HCT116 (cell line): ENCODE results near the gene PPAT. TPM values are rescaled to one million over a fixed set of nuclear protein-coding genes. Genes with fewer than 3 reads are reported as not detected.

ENCODE experiments used
- ATAC-seq: fragments of 200-7000 bp; cut with Tn5 transposase; 2 replicates; pipeline ENCODE4 v1.9.1; 2020; ENCODE audit warnings: mild to moderate bottlenecking, moderate library complexity
- BruUV-seq: library from RNA; stranded (reverse); fragments of 400-500 nt; replicated peaks from 2 replicates; lab custom pipeline; 2021; lab: Mats Ljungman, UMichigan
- CTCF ChIA-PET: fragments of 300-600 bp; sonication (Branson Sonifier 250); formaldehyde crosslinking; loops from one replicate; lab custom pipeline; 2021; ENCODE audit warnings: antibody characterized with exemption; lab: Charles Lee
- POLR2A ChIA-PET: fragments of 300-600, 350-600 bp; sonication (Branson Sonifier 250); formaldehyde crosslinking; loops from one replicate; lab custom pipeline; 2021; ENCODE audit warnings: antibody characterized with exemption; lab: Charles Lee
- RAD21 ChIA-PET, 2 experiments: fragments of 300-600 bp; sonication (Branson Sonifier 250); formaldehyde crosslinking; loops; one replicate each; lab custom pipeline; 2023; ENCODE audit warnings: low total read pairs in 2 of 2; ENCODE audit not compliant: uncharacterized antibody in 2 of 2, unreplicated experiment in 2 of 2, low non-redundant PET in 1 of 2; lab: Charles Lee
- DNase-seq: peaks from one replicate; pipeline ENCODE4 v3.0.0-alpha.2; 2010; ENCODE audit warnings: low read depth, low spot score
- H2AFZ ChIP-seq: fragments of 200-600 bp; shearing (Covaris generic), sonication (generic); 2 replicates; pipeline ENCODE4 v1.6.1; 2017; ENCODE audit warnings: low read depth, mixed run types, mixed read lengths, antibody characterized with exemption, low read length; ENCODE audit not compliant: poor library complexity, severe bottlenecking
- H3K27ac ChIP-seq: 2 replicates; pipeline ENCODE4 v1.5.1; 2012; ENCODE audit warnings: low read depth, low read length
- H3K27me3 ChIP-seq: fragments of 200-600 bp; sonication (generic); 2 replicates; pipeline ENCODE4 v1.6.1; 2016; ENCODE audit warnings: mixed run types, low read length, mixed read lengths; ENCODE audit not compliant: insufficient read depth
- H3K36me3 ChIP-seq, 2 experiments: fragments of 200-500 bp in 1 of 2; fragments of 200-600 bp in 1 of 2; sonication (Bioruptor generic) in 1 of 2; sonication (generic) in 1 of 2; 2 replicates each; pipeline versions ENCODE4 v1.5.1 to v1.6.1; 2014 to 2016; ENCODE audit warnings: low read length in 2 of 2, inconsistent platforms in 1 of 2, mixed read lengths in 1 of 2, mixed run types in 1 of 2; ENCODE audit not compliant: insufficient read depth in 2 of 2, control insufficient read depth in 1 of 2
- H3K4me1 ChIP-seq, 2 experiments: fragments of 200-600 bp in 1 of 2; sonication (generic) in 1 of 2; 2 replicates each; pipeline versions ENCODE4 v1.5.1 to v1.6.1; 2012 to 2017; ENCODE audit warnings: low read length in 2 of 2, inconsistent platforms in 1 of 2, mild to moderate bottlenecking in 1 of 2, mixed read lengths in 1 of 2, mixed run types in 1 of 2, moderate library complexity in 1 of 2; ENCODE audit not compliant: insufficient read depth in 2 of 2, control insufficient read depth in 1 of 2
- H3K4me2 ChIP-seq: fragments of 200-600 bp; sonication (generic); 2 replicates; pipeline ENCODE4 v1.6.1; 2017; ENCODE audit warnings: mixed run types, low read length, mixed read lengths
- H3K4me3 ChIP-seq, 2 experiments: fragments of 200-600 bp in 1 of 2; sonication (generic) in 1 of 2; replicated peaks in 1 of 2; 2 replicates each; pipeline ENCODE4 v1.5.1; 2011 to 2016; ENCODE audit warnings: low read length in 2 of 2, control low read depth in 1 of 2, low read depth in 1 of 2, mild to moderate bottlenecking in 1 of 2, mixed read lengths in 1 of 2, mixed run types in 1 of 2
- H3K79me2 ChIP-seq: fragments of 200-600 bp; sonication (generic); 2 replicates; pipeline ENCODE4 v1.6.1; 2017; ENCODE audit warnings: mild to moderate bottlenecking, mixed run types, low read length, moderate library complexity, mixed read lengths; ENCODE audit not compliant: insufficient read depth
- H3K9ac ChIP-seq: fragments of 200-600 bp; sonication (generic); 2 replicates; pipeline ENCODE4 v1.6.1; 2016; ENCODE audit warnings: low read length, mixed read lengths
- H3K9me2 ChIP-seq: fragments of 200-600 bp; sonication (generic), shearing (Covaris generic); 2 replicates; pipeline ENCODE4 v1.6.1; 2017; ENCODE audit warnings: mixed run types, mild to moderate bottlenecking, moderate library complexity; ENCODE audit not compliant: insufficient read depth
- H3K9me3 ChIP-seq, 2 experiments: fragments of 200-500 bp in 1 of 2; fragments of 200-600 bp in 1 of 2; sonication (Bioruptor generic) in 1 of 2; sonication (generic) in 1 of 2; 2 replicates each; pipeline ENCODE4 v1.6.1; 2014 to 2017; ENCODE audit warnings: low read length in 2 of 2, mixed read lengths in 2 of 2, inconsistent platforms in 1 of 2, low read depth in 1 of 2, mild to moderate bottlenecking in 1 of 2, mixed run types in 1 of 2, moderate library complexity in 1 of 2; ENCODE audit not compliant: control insufficient read depth in 1 of 2, insufficient read depth in 1 of 2
- H4K20me1 ChIP-seq: fragments of 200-600 bp; sonication (generic), shearing (Covaris generic); 2 replicates; pipeline ENCODE4 v1.6.1; 2017; ENCODE audit warnings: mixed run types, mild to moderate bottlenecking, moderate library complexity; ENCODE audit not compliant: insufficient read depth
- CBX3 ChIP-seq: IDR thresholded peaks from 2 replicates; pipeline ENCODE4 v1.6.1; 2012; ENCODE audit warnings: low read depth
- CEBPB ChIP-seq: IDR thresholded peaks from 2 replicates; pipeline ENCODE4 v1.6.1; 2012; ENCODE audit warnings: low read depth
- ELF1 ChIP-seq: IDR thresholded peaks from 2 replicates; pipeline ENCODE4 v1.6.1; 2012; ENCODE audit warnings: low read depth, borderline replicate concordance
- EZH2 ChIP-seq: fragments of 200-600 bp; sonication (generic); IDR thresholded peaks from 2 replicates; pipeline ENCODE4 v1.6.1; 2017; ENCODE audit warnings: antibody characterized with exemption, mixed run types
- EZH2phosphoT487 ChIP-seq: fragments of 200-600 bp; IDR thresholded peaks from 2 replicates; pipeline ENCODE4 v1.6.1; 2018; ENCODE audit warnings: antibody characterized with exemption, borderline replicate concordance
- POLR2A ChIP-seq: IDR thresholded peaks from 2 replicates; pipeline ENCODE4 v1.7.0; 2011; ENCODE audit warnings: borderline replicate concordance; ENCODE audit not compliant: insufficient read depth, insufficient read length; ENCODE audit errors: extremely low read depth
- POLR2AphosphoS5 ChIP-seq: IDR thresholded peaks from 2 replicates; pipeline ENCODE4 v1.6.1; 2011; ENCODE audit warnings: mild to moderate bottlenecking, low read depth, low read length, moderate library complexity
- RAD21 ChIP-seq: IDR thresholded peaks from 2 replicates; pipeline ENCODE4 v1.6.1; 2012; ENCODE audit warnings: low read depth, mild to moderate bottlenecking
- SIN3A ChIP-seq: IDR thresholded peaks from 2 replicates; pipeline ENCODE4 v1.6.1; 2012; ENCODE audit warnings: low read depth
- SP1 ChIP-seq: IDR thresholded peaks from 2 replicates; pipeline ENCODE4 v1.6.1; 2012; ENCODE audit warnings: low read depth
- TCF7L2 ChIP-seq: IDR thresholded peaks from 2 replicates; pipeline ENCODE4 v1.7.0; 2011; ENCODE audit warnings: borderline replicate concordance, inconsistent platforms; ENCODE audit not compliant: insufficient read depth, insufficient read length; ENCODE audit errors: extremely low read depth
- ZBTB33 ChIP-seq: IDR thresholded peaks from 2 replicates; pipeline ENCODE4 v1.6.1; 2011; ENCODE audit warnings: mild to moderate bottlenecking, low read length, moderate library complexity; ENCODE audit not compliant: insufficient replicate concordance; ENCODE audit errors: extremely low read depth
- ZNF274 ChIP-seq: fragments of 200-500 bp; sonication (Bioruptor generic); IDR thresholded peaks from 2 replicates; pipeline ENCODE4 v1.6.1; 2014; ENCODE audit warnings: mild to moderate bottlenecking, low read depth, low read length, inconsistent platforms
- intact Hi-C: fragments of 100-400 bp; cut with micrococcal nuclease; formaldehyde crosslinking; loops from 2 replicates; pipeline ENCODE4 v1.10.0; 2022
- total RNA-seq: library from RNA; stranded (reverse); gene quantifications from one replicate; pipeline ENCODE4 v1.2.1, GENCODE V29; 2021; ENCODE audit not compliant: unreplicated experiment
- TF ChIP-seq, protein P1 (sequence below): IDR thresholded peaks from 2 replicates; pipeline ENCODE4 v1.6.1; 2012

PPAT gene
- total RNA-seq, 1 experiment from 2014 or later = 78.6 TPM

DNA sequence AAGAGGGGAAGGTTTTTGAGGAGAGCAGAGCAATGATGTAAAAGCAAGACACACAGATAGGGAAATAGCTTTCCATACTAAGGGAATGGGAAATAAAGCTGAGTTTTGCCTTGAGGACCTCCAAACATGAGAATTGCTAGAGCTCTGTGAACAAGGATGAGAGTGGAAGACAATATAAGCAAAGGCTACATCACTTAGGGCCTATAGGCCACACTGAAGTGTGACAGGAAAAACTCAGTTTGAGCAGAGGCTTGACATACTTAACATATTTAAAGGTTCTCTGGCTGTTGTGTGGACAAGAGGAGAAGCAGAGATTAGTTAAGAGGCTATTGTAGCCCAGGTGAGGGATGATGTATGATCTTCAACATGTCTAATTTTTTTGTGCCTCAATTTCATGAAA, 26.7 kb upstream of the PPAT start:
- DNase-seq (no peak), ATAC-seq (no peak)
- H3K4me2 ChIP-seq = no peak overlapping the region
- no TSS peak for BruUV-seq
- H3K9ac ChIP-seq = no peak overlapping the region
- H3K36me3 ChIP-seq = peaks cover 28 to 50% of the 10 kb centered on the region in 2 experiments
- intact Hi-C loops = no loop called here
- H3K27me3 ChIP-seq = no peaks in the 10 kb centered on the region
- peak; percentile 12; the same call in 1 of the 2 replicates for TF ChIP-seq POLR2AphosphoS5
- no peak for TF ChIP-seq ZBTB33
- no peak for TF ChIP-seq ZNF274
- no peak for TF ChIP-seq CEBPB
- no peak for TF ChIP-seq TCF7L2
- no peak for TF ChIP-seq RAD21
- TF ChIP-seq CBX3 = no peak
- H4K20me1 ChIP-seq = 0 out of 2 replicates have a peak, but pooled peaks cover 3% of the 10 kb centered on the region
- H3K4me1 ChIP-seq = peaks cover 6 to 16% of the 10 kb centered on the region in 2 experiments; a peak in 3 of 4 replicates
- H2AFZ ChIP-seq = no peak overlapping the region
- ChIA-PET POLR2A (interaction anchor here (0.5 kb wide), 1 partner anchor 50 kb away, joined by 3 read pairs; no protein-coding TSS in a partner anchor), CTCF (no interaction called here), RAD21 (no interaction called here)
- no peak overlapping the region for H3K4me3 ChIP-seq
- H3K9me2 ChIP-seq = no peaks in the 10 kb centered on the region
- H3K27ac ChIP-seq = no peak overlapping the region
- no peaks in the 10 kb centered on the region for H3K9me3 ChIP-seq
- peaks cover 77% of the 10 kb centered on the region for H3K79me2 ChIP-seq

DNA sequence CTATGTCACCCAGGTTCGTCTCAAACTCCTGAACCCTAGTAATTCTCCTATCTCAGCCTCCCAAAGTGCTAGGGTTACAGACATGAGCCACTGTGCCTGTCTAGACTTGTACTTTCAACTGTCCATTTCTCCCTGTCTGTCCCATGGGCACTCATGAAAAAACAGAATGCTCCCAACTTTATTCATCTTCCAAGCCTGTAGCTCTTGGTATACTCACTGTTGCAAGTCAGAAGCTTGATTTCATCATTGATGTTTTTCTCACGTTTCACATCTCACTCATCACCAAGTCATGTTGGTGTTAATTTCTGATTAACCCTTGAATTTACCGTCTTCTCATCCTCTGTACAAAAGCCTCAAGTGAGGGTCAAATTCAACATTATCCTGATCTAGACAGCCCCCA, 24.7 kb upstream of the PPAT start:
- H3K79me2 ChIP-seq = peaks cover 77% of the 10 kb centered on the region
- H2AFZ ChIP-seq = no peak overlapping the region
- no peak overlapping the region for H3K9ac ChIP-seq
- peaks cover 0 to 3% of the 10 kb centered on the region in 2 experiments; a peak in 2 of 4 replicates for H3K4me1 ChIP-seq
- no peaks in the 10 kb centered on the region for H3K27me3 ChIP-seq
- peaks cover 35 to 71% of the 10 kb centered on the region in 2 experiments for H3K36me3 ChIP-seq
- ChIA-PET CTCF (interaction anchor here (1.7 kb wide), 1 partner anchor 340 kb away, joined by 3 read pairs; no protein-coding TSS in a partner anchor), POLR2A (no interaction called here), RAD21 (no interaction called here)
- H3K9me3 ChIP-seq = no peaks in the 10 kb centered on the region
- no peak overlapping the region for H3K4me2 ChIP-seq
- DNase-seq (no peak), ATAC-seq (no peak)
- H3K27ac ChIP-seq = no peak overlapping the region
- no TSS peak for BruUV-seq
- intact Hi-C loops = no loop called here
- H3K9me2 ChIP-seq = no peaks in the 10 kb centered on the region
- H3K4me3 ChIP-seq = no peak overlapping the region
- peaks cover 3% of the 10 kb centered on the region; the same call in 1 of the 2 replicates for H4K20me1 ChIP-seq
- TF ChIP-seq, protein P1, sequence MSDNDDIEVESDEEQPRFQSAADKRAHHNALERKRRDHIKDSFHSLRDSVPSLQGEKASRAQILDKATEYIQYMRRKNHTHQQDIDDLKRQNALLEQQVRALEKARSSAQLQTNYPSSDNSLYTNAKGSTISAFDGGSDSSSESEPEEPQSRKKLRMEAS = no peak
- no peak for TF ChIP-seq CBX3
- no peak for TF ChIP-seq EZH2
- no peak for TF ChIP-seq TCF7L2
- no peak for TF ChIP-seq EZH2phosphoT487
- TF ChIP-seq CEBPB = no peak
- TF ChIP-seq ELF1 = no peak
- TF ChIP-seq ZBTB33 = no peak
- TF ChIP-seq SP1 = no peak
- no peak for TF ChIP-seq POLR2A
- no peak for TF ChIP-seq SIN3A
